ENCODE measurements around the gene TMEM143.
"Not testable (repeated sequence)": the region's sequence is repeated elsewhere in the genome, so short reads cannot be mapped to it uniquely, and the experiment has no call there.

Gene TMEM143

GRCh38 chr19:48396824-48397176, 33.1 kb upstream of the TMEM143 start:
- Histone ChIP-seq H3K4me3 (ENCODE audit: low read depth in 1 of 2, low read length in 2 of 2) (no peak overlapping the region), H3K9me3 (ENCODE audit: control insufficient read depth in 1 of 2, low read length in 2 of 2) (no peaks in the 10 kb centered on the region), H3K4me1 (ENCODE audit: control insufficient read depth in 1 of 2, insufficient read depth in 2 of 2, low read length in 2 of 2) (peaks cover 28 to 30% of the 10 kb centered on the region in 2 donors), H3K27me3 (ENCODE audit: control insufficient read depth in 1 of 2, insufficient read depth in 2 of 2, low read length in 2 of 2) (peaks cover 55% of the 10 kb centered on the region in 2 donors), H3K9ac (ENCODE audit: low read depth in 1 of 2, low read length in 2 of 2) (no peak overlapping the region), H3K27ac (ENCODE audit: low read depth, low read length) (no peak overlapping the region), H3K36me3 (ENCODE audit: control insufficient read depth in 1 of 2, insufficient read depth in 2 of 2, low read length in 2 of 2) (no peaks in the 10 kb centered on the region)

- Histone ChIP-seq H3K4me1 (ENCODE audit: control insufficient read depth in 1 of 2, insufficient read depth in 2 of 2, low read length in 2 of 2) (peaks cover 28 to 30% of the 10 kb centered on the region in 2 donors), H3K9me3 (ENCODE audit: control insufficient read depth in 1 of 2, low read length in 2 of 2) (no peaks in the 10 kb centered on the region), H3K27me3 (ENCODE audit: control insufficient read depth in 1 of 2, insufficient read depth in 2 of 2, low read length in 2 of 2) (peaks cover 55% of the 10 kb centered on the region in 2 donors), H3K36me3 (ENCODE audit: control insufficient read depth in 1 of 2, insufficient read depth in 2 of 2, low read length in 2 of 2) (no peaks in the 10 kb centered on the region), H3K4me3 (ENCODE audit: low read depth in 1 of 2, low read length in 2 of 2) (no peak overlapping the region), H3K27ac (ENCODE audit: low read depth, low read length) (no peak overlapping the region), H3K9ac (ENCODE audit: low read depth in 1 of 2, low read length in 2 of 2) (no peak overlapping the region)
Observed at GRCh38 chr19:48396016-48396823, 32.5 kb upstream of the TMEM143 start.

DNA sequence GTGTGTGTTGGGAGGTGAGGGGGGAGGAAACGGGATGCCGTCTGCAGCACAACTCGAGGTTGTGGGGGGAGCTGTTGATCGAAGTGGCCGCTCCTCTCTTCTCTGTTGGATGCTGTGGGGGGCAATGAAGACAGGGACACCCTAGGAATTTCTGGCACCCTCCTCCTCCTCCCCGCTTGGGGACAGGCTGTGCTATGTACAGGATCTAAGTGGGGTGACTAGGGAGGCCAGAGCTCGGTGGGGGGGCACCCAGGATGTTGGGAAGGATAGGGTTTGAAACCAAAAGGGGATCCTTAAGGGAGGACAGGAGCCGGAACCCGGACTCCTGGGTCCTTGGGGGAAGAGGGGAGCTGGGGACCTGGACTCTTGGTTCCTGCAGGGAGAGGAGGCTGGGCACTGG, 31.8 kb upstream of the TMEM143 start:
- Histone ChIP-seq H3K9ac (ENCODE audit: low read depth in 1 of 2, low read length in 2 of 2) (no peak overlapping the region), H3K9me3 (ENCODE audit: control insufficient read depth in 1 of 2, low read length in 2 of 2) (no peaks in the 10 kb centered on the region), H3K27me3 (ENCODE audit: control insufficient read depth in 1 of 2, insufficient read depth in 2 of 2, low read length in 2 of 2) (peaks cover 55% of the 10 kb centered on the region in 2 donors), H3K4me3 (ENCODE audit: low read depth in 1 of 2, low read length in 2 of 2) (no peak overlapping the region), H3K36me3 (ENCODE audit: control insufficient read depth in 1 of 2, insufficient read depth in 2 of 2, low read length in 2 of 2) (no peaks in the 10 kb centered on the region), H3K27ac (ENCODE audit: low read depth, low read length) (no peak overlapping the region), H3K4me1 (ENCODE audit: control insufficient read depth in 1 of 2, insufficient read depth in 2 of 2, low read length in 2 of 2) (peaks cover 28 to 30% of the 10 kb centered on the region in 2 donors)

GRCh38 chr19:48395170-48395455, 31.4 kb upstream of the TMEM143 start:
- Histone ChIP-seq H3K36me3 (ENCODE audit: control insufficient read depth in 1 of 2, insufficient read depth in 2 of 2, low read length in 2 of 2) (no peaks in the 10 kb centered on the region), H3K4me1 (ENCODE audit: control insufficient read depth in 1 of 2, insufficient read depth in 2 of 2, low read length in 2 of 2) (peaks cover 26 to 28% of the 10 kb centered on the region in 2 donors), H3K27me3 (ENCODE audit: control insufficient read depth in 1 of 2, insufficient read depth in 2 of 2, low read length in 2 of 2) (peaks cover 55% of the 10 kb centered on the region in 2 donors), H3K9ac (ENCODE audit: low read depth in 1 of 2, low read length in 2 of 2) (no peak overlapping the region), H3K4me3 (ENCODE audit: low read depth in 1 of 2, low read length in 2 of 2) (no peak overlapping the region), H3K9me3 (ENCODE audit: control insufficient read depth in 1 of 2, low read length in 2 of 2) (no peaks in the 10 kb centered on the region), H3K27ac (ENCODE audit: low read depth, low read length) (no peak overlapping the region)

- Histone ChIP-seq H3K9me3 (ENCODE audit: control insufficient read depth in 1 of 2, low read length in 2 of 2) (no peaks in the 10 kb centered on the region), H3K36me3 (ENCODE audit: control insufficient read depth in 1 of 2, insufficient read depth in 2 of 2, low read length in 2 of 2) (peaks cover 0 to under 1% of the 10 kb centered on the region in 2 donors), H3K4me1 (ENCODE audit: control insufficient read depth in 1 of 2, insufficient read depth in 2 of 2, low read length in 2 of 2) (peaks cover 23 to 28% of the 10 kb centered on the region in 2 donors), H3K9ac (ENCODE audit: low read depth in 1 of 2, low read length in 2 of 2) (no peak overlapping the region), H3K4me3 (ENCODE audit: low read depth in 1 of 2, low read length in 2 of 2) (peak overlapping the region in 1 of 2 donors; percentile 28), H3K27me3 (ENCODE audit: control insufficient read depth in 1 of 2, insufficient read depth in 2 of 2, low read length in 2 of 2) (peaks cover 55% of the 10 kb centered on the region in 2 donors), H3K27ac (ENCODE audit: low read depth, low read length) (no peak overlapping the region)
Observed at GRCh38 chr19:48394331-48395169, 30.8 kb upstream of the TMEM143 start.

DNA sequence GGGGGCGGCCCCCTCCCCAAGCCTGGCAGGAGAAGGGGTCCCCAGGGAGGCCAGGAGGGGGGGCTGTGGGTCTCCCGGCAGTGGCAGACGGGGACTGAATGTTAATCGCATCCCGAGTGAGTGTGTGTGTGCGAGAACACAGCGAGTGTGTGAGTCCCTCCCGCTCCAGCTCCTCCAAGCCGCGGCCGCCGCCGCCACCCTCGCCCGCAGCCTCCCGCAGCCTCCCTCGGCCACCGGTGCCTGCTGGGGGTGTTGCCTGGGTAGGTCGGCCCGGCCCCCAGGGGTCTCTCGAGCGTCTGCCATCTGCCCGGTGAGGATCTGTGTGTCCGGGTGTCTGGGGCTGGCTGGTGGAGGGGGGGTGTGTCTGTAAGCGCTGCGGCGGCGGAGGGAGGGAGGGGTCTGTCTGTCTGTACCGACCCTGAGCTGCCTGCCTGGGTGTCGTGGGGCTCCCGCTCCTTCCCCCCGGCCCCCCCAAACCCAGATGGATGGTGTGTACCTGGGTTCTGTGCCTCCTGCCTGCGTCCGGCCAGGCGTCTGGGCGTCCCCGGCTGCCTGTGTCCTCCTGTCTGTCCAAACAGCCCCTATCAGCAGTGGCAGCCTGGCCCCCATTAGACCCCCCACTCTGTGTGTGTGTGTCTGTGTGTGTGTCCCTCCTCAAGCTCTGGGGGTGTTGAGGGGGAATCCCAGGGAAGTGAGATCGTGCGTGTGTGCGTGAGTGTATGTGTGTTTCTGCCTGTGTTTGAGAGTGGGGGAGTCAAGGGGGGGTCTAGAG, 30.0 kb upstream of the TMEM143 start, which contains the start of gene GRIN2D:
Gene GRIN2D, plus strand, starts transcription at position 110 of the 772 bp plus-strand sequence. CDS start 4,725 bp downstream, outside the sequence.
- H3K27ac ChIP-seq (ENCODE audit: low read depth, low read length) = no peak within 1 kb of the TSS
- H3K27me3 ChIP-seq (ENCODE audit: control insufficient read depth in 1 of 2, insufficient read depth in 2 of 2, low read length in 2 of 2) = peaks cover 55% of the 10 kb centered on the region in 2 donors
- H3K36me3 ChIP-seq (ENCODE audit: control insufficient read depth in 1 of 2, insufficient read depth in 2 of 2, low read length in 2 of 2) = peaks cover 5 to 6% of the 10 kb centered on the region in 2 donors
- H3K9ac ChIP-seq (ENCODE audit: low read depth in 1 of 2, low read length in 2 of 2) = no peak within 1 kb of the TSS
- no peaks in the 10 kb centered on the region for H3K9me3 ChIP-seq (ENCODE audit: control insufficient read depth in 1 of 2, low read length in 2 of 2)
- H3K4me1 ChIP-seq (ENCODE audit: control insufficient read depth in 1 of 2, insufficient read depth in 2 of 2, low read length in 2 of 2) = peaks cover 23 to 28% of the 10 kb centered on the region in 2 donors
- peak within 1 kb of the TSS in 1 of 2 donors; percentile 28 for H3K4me3 ChIP-seq (ENCODE audit: low read depth in 1 of 2, low read length in 2 of 2)

- Histone ChIP-seq H3K4me3 (ENCODE audit: low read depth in 1 of 2, low read length in 2 of 2) (no peak overlapping the region), H3K4me1 (ENCODE audit: control insufficient read depth in 1 of 2, insufficient read depth in 2 of 2, low read length in 2 of 2) (peaks cover 22 to 27% of the 10 kb centered on the region in 2 donors), H3K27me3 (ENCODE audit: control insufficient read depth in 1 of 2, insufficient read depth in 2 of 2, low read length in 2 of 2) (peaks cover 54% of the 10 kb centered on the region in 2 donors), H3K36me3 (ENCODE audit: control insufficient read depth in 1 of 2, insufficient read depth in 2 of 2, low read length in 2 of 2) (peaks cover 5 to 10% of the 10 kb centered on the region in 2 donors), H3K27ac (ENCODE audit: low read depth, low read length) (no peak overlapping the region), H3K9me3 (ENCODE audit: control insufficient read depth in 1 of 2, low read length in 2 of 2) (no peaks in the 10 kb centered on the region), H3K9ac (ENCODE audit: low read depth in 1 of 2, low read length in 2 of 2) (no peak overlapping the region)
Observed at GRCh38 chr19:48392860-48393558, 29.3 kb upstream of the TMEM143 start.

- peaks cover 43 to 44% of the 10 kb centered on the region in 2 donors for H3K27me3 ChIP-seq (ENCODE audit: control insufficient read depth in 1 of 2, insufficient read depth in 2 of 2, low read length in 2 of 2)
- peaks cover 7 to 18% of the 10 kb centered on the region in 2 donors for H3K36me3 ChIP-seq (ENCODE audit: control insufficient read depth in 1 of 2, insufficient read depth in 2 of 2, low read length in 2 of 2)
- not testable (repeated sequence) for H3K4me3 ChIP-seq (ENCODE audit: low read depth in 1 of 2, low read length in 2 of 2); H3K9ac ChIP-seq (ENCODE audit: low read depth in 1 of 2, low read length in 2 of 2); H3K27ac ChIP-seq (ENCODE audit: low read depth, low read length); H3K9me3 ChIP-seq (ENCODE audit: control insufficient read depth in 1 of 2, low read length in 2 of 2)
- peaks cover 14 to 16% of the 10 kb centered on the region in 2 donors for H3K4me1 ChIP-seq (ENCODE audit: control insufficient read depth in 1 of 2, insufficient read depth in 2 of 2, low read length in 2 of 2)
Observed at GRCh38 chr19:48392006-48392344, 28.2 kb upstream of the TMEM143 start.

GRCh38 chr19:48391100-48392005, 27.6 kb upstream of the TMEM143 start, which contains the start of gene KDELR1:
KDELR1 (minus strand) TSS chr19:48391551; CDS start chr19:48391358, 193 bp downstream.
- Histone ChIP-seq H3K36me3 (ENCODE audit: control insufficient read depth in 1 of 2, insufficient read depth in 2 of 2, low read length in 2 of 2) (peaks cover 9 to 19% of the 10 kb centered on the region in 2 donors), H3K27me3 (ENCODE audit: control insufficient read depth in 1 of 2, insufficient read depth in 2 of 2, low read length in 2 of 2) (peaks cover 37 to 38% of the 10 kb centered on the region in 2 donors), H3K4me3 (ENCODE audit: low read depth in 1 of 2, low read length in 2 of 2) (peak within 1 kb of the TSS; percentile 94 to 97), H3K9me3 (ENCODE audit: control insufficient read depth in 1 of 2, low read length in 2 of 2) (no peaks in the 10 kb centered on the region), H3K9ac (ENCODE audit: low read depth in 1 of 2, low read length in 2 of 2) (peak within 1 kb of the TSS; percentile 100), H3K27ac (ENCODE audit: low read depth, low read length) (peak within 1 kb of the TSS; percentile 89), H3K4me1 (ENCODE audit: control insufficient read depth in 1 of 2, insufficient read depth in 2 of 2, low read length in 2 of 2) (peaks cover 11 to 14% of the 10 kb centered on the region in 2 donors)
